Upper lobe of right lung (tissue), 1 donor: ENCODE measurements around the gene PROX1. TPM values are rescaled to one million over a fixed set of nuclear protein-coding genes. Genes with fewer than 3 reads are reported as not detected.

Experiments used
- ATAC-seq: fragments of 200-7000 bp; cut with Tn5 transposase; one replicate; pipeline ENCODE4 v1.9.1; 2020; ENCODE audit warnings: mild to moderate bottlenecking, moderate library complexity
- DNase-seq: peaks from one replicate; pipeline ENCODE4 v3.0.0-alpha.2; 2020
- H3K27ac ChIP-seq: fragments of 200-600 bp; one replicate; pipeline ENCODE4 v1.8.0; 2022
- H3K27me3 ChIP-seq: fragments of 200-600 bp; one replicate; pipeline ENCODE4 v1.8.0; 2022; ENCODE audit warnings: mild to moderate bottlenecking
- H3K36me3 ChIP-seq: fragments of 200-600 bp; one replicate; pipeline ENCODE4 v1.8.0; 2022
- H3K4me1 ChIP-seq: fragments of 200-600 bp; one replicate; pipeline ENCODE4 v1.8.0; 2022
- H3K4me3 ChIP-seq: fragments of 200-600 bp; one replicate; pipeline ENCODE4 v1.8.0; 2022; ENCODE audit warnings: mild to moderate bottlenecking
- H3K9me3 ChIP-seq: fragments of 200-600 bp; one replicate; pipeline ENCODE4 v1.8.0; 2022
- intact Hi-C: fragments of 100-400 bp; cut with DNase I; formaldehyde crosslinking; loops from one replicate; pipeline ENCODE4 v1.11.0; 2022
- total RNA-seq: library from RNA; stranded (reverse); fragmentation: NEBNext Ultra II Directional; extraction: Animal tissue kit (Norgen Biotek cat#: 25700); gene quantifications from one replicate; pipeline ENCODE4 v1.2.1, GENCODE V29; 2021
- TF ChIP-seq, protein P1 (sequence below): fragments of 200-600 bp; IDR thresholded peaks from one replicate; pipeline ENCODE4 v1.8.0; 2022; ENCODE audit warnings: antibody characterized with exemption
- donor health status: DM: no; HTN: yes; CAD: no; lungs with severe emphysema.

PROX1 gene
- total RNA-seq, 1 donor from 2014 or later: 14.1 TPM

GRCh38 chr1:213997038-213997771 is 9.4 kb downstream of the PROX1 start:
- H3K27me3 ChIP-seq: peaks cover 18% of the 10 kb centered on the region
- H3K4me1 ChIP-seq: no peaks in the 10 kb centered on the region
- intact Hi-C loops: no loop called here
- no peaks in the 10 kb centered on the region for H3K36me3 ChIP-seq
- ATAC-seq (no peak), DNase-seq (no peak)
- H3K9me3 ChIP-seq: no peaks in the 10 kb centered on the region
- peak overlapping the region; percentile 26 for H3K4me3 ChIP-seq
- TF ChIP-seq, protein P1, sequence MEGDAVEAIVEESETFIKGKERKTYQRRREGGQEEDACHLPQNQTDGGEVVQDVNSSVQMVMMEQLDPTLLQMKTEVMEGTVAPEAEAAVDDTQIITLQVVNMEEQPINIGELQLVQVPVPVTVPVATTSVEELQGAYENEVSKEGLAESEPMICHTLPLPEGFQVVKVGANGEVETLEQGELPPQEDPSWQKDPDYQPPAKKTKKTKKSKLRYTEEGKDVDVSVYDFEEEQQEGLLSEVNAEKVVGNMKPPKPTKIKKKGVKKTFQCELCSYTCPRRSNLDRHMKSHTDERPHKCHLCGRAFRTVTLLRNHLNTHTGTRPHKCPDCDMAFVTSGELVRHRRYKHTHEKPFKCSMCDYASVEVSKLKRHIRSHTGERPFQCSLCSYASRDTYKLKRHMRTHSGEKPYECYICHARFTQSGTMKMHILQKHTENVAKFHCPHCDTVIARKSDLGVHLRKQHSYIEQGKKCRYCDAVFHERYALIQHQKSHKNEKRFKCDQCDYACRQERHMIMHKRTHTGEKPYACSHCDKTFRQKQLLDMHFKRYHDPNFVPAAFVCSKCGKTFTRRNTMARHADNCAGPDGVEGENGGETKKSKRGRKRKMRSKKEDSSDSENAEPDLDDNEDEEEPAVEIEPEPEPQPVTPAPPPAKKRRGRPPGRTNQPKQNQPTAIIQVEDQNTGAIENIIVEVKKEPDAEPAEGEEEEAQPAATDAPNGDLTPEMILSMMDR: no peak
- no peak overlapping the region for H3K27ac ChIP-seq

DNA sequence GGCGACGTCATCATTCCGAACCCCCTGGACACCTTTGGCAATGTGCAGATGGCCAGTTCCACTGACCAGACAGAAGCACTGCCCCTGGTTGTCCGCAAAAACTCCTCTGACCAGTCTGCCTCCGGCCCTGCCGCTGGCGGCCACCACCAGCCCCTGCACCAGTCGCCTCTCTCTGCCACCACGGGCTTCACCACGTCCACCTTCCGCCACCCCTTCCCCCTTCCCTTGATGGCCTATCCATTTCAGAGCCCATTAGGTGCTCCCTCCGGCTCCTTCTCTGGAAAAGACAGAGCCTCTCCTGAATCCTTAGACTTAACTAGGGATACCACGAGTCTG is 10.0 kb downstream of the PROX1 start:
- Histone ChIP-seq H3K27me3 (peaks cover 14% of the 10 kb centered on the region), H3K4me1 (no peaks in the 10 kb centered on the region), H3K36me3 (no peaks in the 10 kb centered on the region), H3K4me3 (no peak overlapping the region), H3K9me3 (no peaks in the 10 kb centered on the region), H3K27ac (no peak overlapping the region)
- TF ChIP-seq, protein P1: no peak
- intact Hi-C loops: no loop called here
- ATAC-seq: no peak
- DNase-seq: no peak

DNA sequence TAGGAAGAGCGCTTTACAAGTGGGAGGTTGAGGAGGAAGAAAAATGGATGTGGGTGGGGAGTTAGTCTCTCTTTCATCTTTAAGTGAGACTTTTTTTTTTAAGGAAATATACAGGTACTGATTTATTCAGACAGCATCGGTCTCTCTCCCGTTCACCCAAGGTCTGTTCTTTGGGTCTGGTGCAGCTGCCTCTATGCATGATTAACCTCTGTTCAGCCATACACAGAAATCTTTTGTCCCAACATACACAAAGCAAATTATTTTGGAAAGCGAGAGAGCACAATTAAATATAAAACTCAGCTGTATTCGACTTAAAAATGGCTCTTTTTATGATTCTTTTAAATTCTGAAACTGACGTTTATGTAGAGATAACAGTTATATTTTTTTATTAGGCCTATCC is 11.0 kb downstream of the PROX1 start:
- H3K36me3 ChIP-seq: no peaks in the 10 kb centered on the region
- intact Hi-C loops: no loop called here
- TF ChIP-seq, protein P1: no peak
- DNase-seq: no peak
- H3K4me3 ChIP-seq: no peak overlapping the region
- H3K27me3 ChIP-seq: peaks cover 5% of the 10 kb centered on the region
- ATAC-seq: no peak
- H3K9me3 ChIP-seq: no peaks in the 10 kb centered on the region
- H3K4me1 ChIP-seq: no peaks in the 10 kb centered on the region
- H3K27ac ChIP-seq: no peak overlapping the region

GRCh38 chr1:213999732-214000131 is 12.0 kb downstream of the PROX1 start:
- TF ChIP-seq, protein P1: no peak
- no peak overlapping the region for H3K27ac ChIP-seq

GRCh38 chr1:214002060-214002459 is 14.3 kb downstream of the PROX1 start:
- intact Hi-C loops: no loop called here
- H3K27ac ChIP-seq: no peak overlapping the region
- ATAC-seq: no peak
- no peaks in the 10 kb centered on the region for H3K36me3 ChIP-seq
- no peak for DNase-seq
- TF ChIP-seq, protein P1: no peak
- H3K9me3 ChIP-seq: no peaks in the 10 kb centered on the region
- H3K4me3 ChIP-seq: no peak overlapping the region
- no peaks in the 10 kb centered on the region for H3K27me3 ChIP-seq
- no peaks in the 10 kb centered on the region for H3K4me1 ChIP-seq

More at GRCh38 chr1:213999732-214000131, 12.0 kb downstream of the PROX1 start:
- no peak overlapping the region for H3K4me3 ChIP-seq
- H3K36me3 ChIP-seq: no peaks in the 10 kb centered on the region
- no peak for ATAC-seq
- no peaks in the 10 kb centered on the region for H3K4me1 ChIP-seq
- H3K9me3 ChIP-seq: no peaks in the 10 kb centered on the region
- intact Hi-C loops: no loop called here
- peaks cover 5% of the 10 kb centered on the region for H3K27me3 ChIP-seq
- no peak for DNase-seq

DNA sequence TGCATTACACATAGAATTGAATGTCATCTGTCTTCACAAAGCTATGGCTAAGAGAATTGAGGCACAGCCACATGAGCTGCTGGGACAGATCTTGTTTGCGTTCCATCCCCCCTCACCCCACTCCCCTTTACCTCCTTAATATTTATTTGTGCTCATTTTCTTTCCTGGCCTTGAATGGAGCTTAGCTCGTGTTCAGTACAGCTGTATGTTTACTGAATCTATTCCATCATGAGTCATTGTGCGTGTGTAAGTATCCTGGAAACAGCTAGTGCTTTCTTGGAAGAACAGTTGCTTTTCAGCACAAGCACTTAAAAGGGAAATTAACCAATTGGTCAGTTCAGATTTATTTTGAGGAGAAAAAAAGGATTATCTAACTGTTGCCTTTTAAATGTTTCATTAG is 14.7 kb downstream of the PROX1 start:
- no peak for ATAC-seq
- no peaks in the 10 kb centered on the region for H3K36me3 ChIP-seq
- intact Hi-C loops: no loop called here
- no peak for DNase-seq
- no peak overlapping the region for H3K27ac ChIP-seq
- H3K4me1 ChIP-seq: no peaks in the 10 kb centered on the region
- H3K9me3 ChIP-seq: no peaks in the 10 kb centered on the region
- no peak overlapping the region for H3K4me3 ChIP-seq
- TF ChIP-seq, protein P1: no peak
- no peaks in the 10 kb centered on the region for H3K27me3 ChIP-seq
